Stimulated activated CD8-positive, alpha-beta memory T cell treated with anti-CD3 and anti-CD28 coated beads, Interleukin-4, amount 100 ng/mL, for 24 hours (primary cell): ENCODE data around the gene FRMD4A.

ENCODE experiments used
- DNase-seq: peaks from one replicate; pipeline ENCODE4 v3.0.0-alpha.2; 2020; ENCODE audit warnings: low read depth

The FRMD4A gene

GRCh38 chr10:14014423-14014822, 316.3 kb downstream of the FRMD4A start:
- no peak for DNase-seq

- DNase-seq, result no peak
Measured at GRCh38 chr10:14010769-14011574, 319.8 kb downstream of the FRMD4A start.

GRCh38 chr10:14010101-14010558, 320.6 kb downstream of the FRMD4A start:
- no peak for DNase-seq

GRCh38 chr10:14009371-14010100, 321.2 kb downstream of the FRMD4A start:
- peak; percentile 34 for DNase-seq

GRCh38 chr10:14008740-14009080, 322.0 kb downstream of the FRMD4A start:
- DNase-seq, result no peak

GRCh38 chr10:14004536-14004935, 326.2 kb downstream of the FRMD4A start:
- DNase-seq, result no peak

GRCh38 chr10:14003517-14004184, 327.1 kb downstream of the FRMD4A start:
- no peak for DNase-seq

- no peak for DNase-seq
Measured at GRCh38 chr10:14001298-14002040, 329.3 kb downstream of the FRMD4A start.

GRCh38 chr10:13998163-13998835, 332.4 kb downstream of the FRMD4A start:
- no peak for DNase-seq

- no peak for DNase-seq
Measured at GRCh38 chr10:13997650-13998049, 333.1 kb downstream of the FRMD4A start.

- no peak for DNase-seq
Measured at GRCh38 chr10:13994932-13995331, 335.8 kb downstream of the FRMD4A start.

- DNase-seq, result no peak
Measured at GRCh38 chr10:13993673-13994089, 337.0 kb downstream of the FRMD4A start.

- DNase-seq, result no peak
Measured at GRCh38 chr10:13993169-13993568, 337.6 kb downstream of the FRMD4A start.

GRCh38 chr10:13991353-13991752, 339.4 kb downstream of the FRMD4A start:
- DNase-seq, result no peak

GRCh38 chr10:13990946-13991345, 339.8 kb downstream of the FRMD4A start:
- DNase-seq, result no peak

GRCh38 chr10:13990392-13990805, 340.3 kb downstream of the FRMD4A start:
- DNase-seq, result no peak

GRCh38 chr10:13989616-13990015, 341.1 kb downstream of the FRMD4A start:
- no peak for DNase-seq

- no peak for DNase-seq
Measured at GRCh38 chr10:13987446-13987845, 343.3 kb downstream of the FRMD4A start.

GRCh38 chr10:13984647-13985155, 346.0 kb downstream of the FRMD4A start:
- DNase-seq, result no peak

GRCh38 chr10:13983035-13983434, 347.7 kb downstream of the FRMD4A start:
- DNase-seq, result no peak

GRCh38 chr10:13978533-13979115, 352.1 kb downstream of the FRMD4A start:
- no peak for DNase-seq
